GM23338 (cell line): ENCODE measurements around the gene SMIM7. TPM values are rescaled to one million over a fixed set of nuclear protein-coding genes. Genes with fewer than 3 reads are reported as not detected.

ENCODE experiments used
- ATAC-seq: fragments of 200-7000 bp; cut with Tn5 transposase; 3 replicates; pipeline ENCODE4 v1.9.1; 2020
- DNase-seq: peaks from one replicate; pipeline ENCODE4 v3.0.0-alpha.2; 2015; ENCODE audit warnings: low spot score
- H2AFZ ChIP-seq: fragments of 200-600 bp; sonication (generic); 2 replicates; pipeline ENCODE4 v1.8.0; 2016; ENCODE audit warnings: antibody characterized with exemption, mild to moderate bottlenecking, moderate library complexity
- H3F3A ChIP-seq: fragments of 200-600 bp; sonication (generic); replicated peaks from 2 replicates; pipeline ENCODE4 v1.8.0; 2017; ENCODE audit warnings: antibody characterized with exemption, mixed run types, low read depth
- H3K27ac ChIP-seq: fragments of 200-600 bp; sonication (generic); 2 replicates; pipeline ENCODE4 v1.6.1; 2016; ENCODE audit warnings: low read depth
- H3K27me3 ChIP-seq: fragments of 200-600 bp; sonication (generic); 2 replicates; pipeline ENCODE4 v1.8.0; 2016; ENCODE audit warnings: mild to moderate bottlenecking, mixed run types, moderate library complexity; ENCODE audit not compliant: insufficient read depth
- H3K36me3 ChIP-seq: fragments of 200-600 bp; sonication (generic); 2 replicates; pipeline ENCODE4 v1.8.0; 2016; ENCODE audit warnings: mild to moderate bottlenecking; ENCODE audit not compliant: insufficient read depth
- H3K4me1 ChIP-seq: fragments of 200-600 bp; sonication (generic); 2 replicates; pipeline ENCODE4 v1.8.0; 2016; ENCODE audit warnings: mild to moderate bottlenecking, moderate library complexity; ENCODE audit not compliant: insufficient read depth
- H3K4me2 ChIP-seq: fragments of 200-600 bp; sonication (generic); 2 replicates; pipeline ENCODE4 v1.7.1; 2017; ENCODE audit warnings: mixed run types
- H3K4me3 ChIP-seq: fragments of 200-600 bp; sonication (generic); 2 replicates; pipeline ENCODE4 v1.6.1; 2016; ENCODE audit warnings: mixed run types
- H3K79me2 ChIP-seq: fragments of 200-600 bp; sonication (generic); replicated peaks from 2 replicates; pipeline ENCODE4 v1.8.0; 2017; ENCODE audit warnings: mild to moderate bottlenecking; ENCODE audit not compliant: insufficient read depth
- H3K9me2 ChIP-seq: fragments of 200-600 bp; sonication (generic); 2 replicates; pipeline ENCODE4 v1.8.0; 2017; ENCODE audit not compliant: insufficient read depth
- H4K20me1 ChIP-seq: fragments of 200-600 bp; sonication (generic); replicated peaks from 2 replicates; pipeline ENCODE4 v1.8.0; 2017; ENCODE audit warnings: mild to moderate bottlenecking; ENCODE audit not compliant: insufficient read depth
- H3K27ac Mint-ChIP-seq: 2 replicates; pipeline ENCODE4 v1.8.0; 2020; ENCODE audit warnings: inconsistent platforms, mild to moderate bottlenecking, moderate library complexity, mixed read lengths
- H3K27me3 Mint-ChIP-seq: 3 replicates; pipeline ENCODE4 v1.8.0; 2022; ENCODE audit warnings: low read depth, mild to moderate bottlenecking, moderate library complexity, mixed read lengths, inconsistent platforms; ENCODE audit not compliant: insufficient read depth, poor library complexity
- H3K36me3 Mint-ChIP-seq: 3 replicates; pipeline ENCODE4 v1.8.0; 2021; ENCODE audit warnings: low read depth, mild to moderate bottlenecking, inconsistent platforms, moderate library complexity, mixed read lengths
- H3K4me1 Mint-ChIP-seq: 3 replicates; pipeline ENCODE4 v1.8.0; 2020; ENCODE audit warnings: mild to moderate bottlenecking, inconsistent platforms, mixed read lengths
- H3K4me3 Mint-ChIP-seq: 3 replicates; pipeline ENCODE4 v1.8.0; 2021; ENCODE audit warnings: moderate library complexity, mild to moderate bottlenecking, inconsistent platforms, mixed read lengths
- H3K9me3 Mint-ChIP-seq: 3 replicates; pipeline ENCODE4 v1.8.0; 2020; ENCODE audit warnings: moderate library complexity, mild to moderate bottlenecking, inconsistent platforms, mixed read lengths
- CTCF ChIP-seq, 2 experiments: fragments of 200-600 bp in 1 of 2; sonication (generic) in 1 of 2; conservative IDR thresholded peaks; 2 replicates each; pipeline versions ENCODE4 v1.5.1 to v1.6.1; 2016 to 2017; ENCODE audit warnings: antibody characterized with exemption in 2 of 2, low read depth in 2 of 2, mild to moderate bottlenecking in 2 of 2, moderate library complexity in 1 of 2
- ETS1 ChIP-seq: IDR thresholded peaks from 2 replicates; pipeline ENCODE4 v1.6.1; 2016; ENCODE audit warnings: antibody characterized with exemption
- EZH2 ChIP-seq: fragments of 200-600 bp; sonication (generic); IDR thresholded peaks from one replicate; pipeline ENCODE4 v1.8.0; 2017; ENCODE audit warnings: antibody characterized with exemption, mild to moderate bottlenecking, low read depth; ENCODE audit not compliant: unreplicated experiment
- JUNB ChIP-seq: IDR thresholded peaks from one replicate; pipeline ENCODE4 v1.6.1; 2016; ENCODE audit warnings: antibody characterized with exemption; ENCODE audit not compliant: unreplicated experiment
- polyA plus RNA-seq: library from polyadenylated mRNA; unstranded; fragments of >200 nt; fragmentation: Nextera tagmentation; extraction: Ambion mirVana; gene quantifications from 2 replicates; pipeline ENCODE4 v1.2.1, GENCODE V29; 2016
- total RNA-seq: library from RNA; depleted of rRNA; stranded (reverse); fragments of >200 nt; shearing (Covaris generic); gene quantifications from 2 replicates; pipeline ENCODE4 v1.2.3, GENCODE V29; 2014
- TF ChIP-seq, protein P1 (sequence below): IDR thresholded peaks from one replicate; pipeline ENCODE4 v1.6.1; 2018; ENCODE audit warnings: antibody characterized with exemption; ENCODE audit not compliant: unreplicated experiment
- TF ChIP-seq, protein P2 (sequence below): fragments of 250-450 bp; sonication (Bioruptor Pico); IDR thresholded peaks from 2 replicates; pipeline ENCODE4 v1.5.0; 2020; ENCODE audit warnings: mild to moderate bottlenecking, moderate library complexity

SMIM7 gene
- total and polyA plus RNA-seq, 2 experiments from 2014 or later, result 81.7 to 84.5 TPM

DNA sequence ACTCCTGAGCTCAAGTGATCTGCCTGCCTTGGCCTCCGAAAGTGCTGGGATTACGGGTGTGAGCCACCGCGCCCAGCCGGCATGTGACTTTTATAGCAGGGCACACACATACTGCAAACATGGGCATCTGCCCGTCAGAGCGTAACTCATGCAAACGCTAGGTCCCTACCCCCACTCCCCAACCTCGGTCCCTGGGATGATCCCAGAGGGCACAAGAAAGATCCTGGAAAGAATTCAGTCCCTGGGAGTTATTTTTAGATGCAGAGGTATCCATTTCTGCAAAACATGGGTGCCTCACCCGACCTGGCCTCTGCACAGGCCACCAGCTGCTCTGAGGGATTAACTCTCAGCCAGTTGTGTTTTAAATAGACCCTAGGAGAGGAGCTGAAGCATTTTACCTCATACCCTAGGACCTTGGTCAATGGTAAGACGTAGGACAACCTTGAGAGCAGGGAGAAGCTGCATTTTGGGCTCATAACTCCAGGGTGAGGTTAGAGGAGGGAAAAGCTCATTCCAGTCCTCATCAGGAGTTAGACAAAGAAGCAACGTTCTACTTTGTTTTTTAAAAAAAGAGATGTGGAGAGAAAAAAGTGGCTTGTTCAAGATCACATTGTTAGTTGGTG is 11.8 kb upstream of the SMIM7 start (continued):
- TF ChIP-seq, protein P1, sequence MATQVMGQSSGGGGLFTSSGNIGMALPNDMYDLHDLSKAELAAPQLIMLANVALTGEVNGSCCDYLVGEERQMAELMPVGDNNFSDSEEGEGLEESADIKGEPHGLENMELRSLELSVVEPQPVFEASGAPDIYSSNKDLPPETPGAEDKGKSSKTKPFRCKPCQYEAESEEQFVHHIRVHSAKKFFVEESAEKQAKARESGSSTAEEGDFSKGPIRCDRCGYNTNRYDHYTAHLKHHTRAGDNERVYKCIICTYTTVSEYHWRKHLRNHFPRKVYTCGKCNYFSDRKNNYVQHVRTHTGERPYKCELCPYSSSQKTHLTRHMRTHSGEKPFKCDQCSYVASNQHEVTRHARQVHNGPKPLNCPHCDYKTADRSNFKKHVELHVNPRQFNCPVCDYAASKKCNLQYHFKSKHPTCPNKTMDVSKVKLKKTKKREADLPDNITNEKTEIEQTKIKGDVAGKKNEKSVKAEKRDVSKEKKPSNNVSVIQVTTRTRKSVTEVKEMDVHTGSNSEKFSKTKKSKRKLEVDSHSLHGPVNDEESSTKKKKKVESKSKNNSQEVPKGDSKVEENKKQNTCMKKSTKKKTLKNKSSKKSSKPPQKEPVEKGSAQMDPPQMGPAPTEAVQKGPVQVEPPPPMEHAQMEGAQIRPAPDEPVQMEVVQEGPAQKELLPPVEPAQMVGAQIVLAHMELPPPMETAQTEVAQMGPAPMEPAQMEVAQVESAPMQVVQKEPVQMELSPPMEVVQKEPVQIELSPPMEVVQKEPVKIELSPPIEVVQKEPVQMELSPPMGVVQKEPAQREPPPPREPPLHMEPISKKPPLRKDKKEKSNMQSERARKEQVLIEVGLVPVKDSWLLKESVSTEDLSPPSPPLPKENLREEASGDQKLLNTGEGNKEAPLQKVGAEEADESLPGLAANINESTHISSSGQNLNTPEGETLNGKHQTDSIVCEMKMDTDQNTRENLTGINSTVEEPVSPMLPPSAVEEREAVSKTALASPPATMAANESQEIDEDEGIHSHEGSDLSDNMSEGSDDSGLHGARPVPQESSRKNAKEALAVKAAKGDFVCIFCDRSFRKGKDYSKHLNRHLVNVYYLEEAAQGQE, result no peak
- TF ChIP-seq JUNB (no peak), ETS1 (no peak)

- Histone ChIP-seq H2AFZ (no peak overlapping the region), H3K36me3 (no peaks in the 10 kb centered on the region), H3K4me2 (no peak overlapping the region), H3K27ac (no peak overlapping the region), H3K4me1 (no peaks in the 10 kb centered on the region), H3K9me2 (no peaks in the 10 kb centered on the region), H4K20me1 (peaks cover 16% of the 10 kb centered on the region), H3K4me3 (no peak overlapping the region), H3K79me2 (peaks cover 8% of the 10 kb centered on the region; the same call in 1 of the 2 replicates), H3F3A (no peaks in the 10 kb centered on the region), H3K27me3 (no peaks in the 10 kb centered on the region)
- Mint-ChIP-seq H3K4me1 (no peaks in the 10 kb centered on the region), H3K9me3 (no peaks in the 10 kb centered on the region), H3K27ac (no peak overlapping the region), H3K27me3 (no peaks in the 10 kb centered on the region), H3K4me3 (no peak overlapping the region), H3K36me3 (no peaks in the 10 kb centered on the region; the same call in 2 of the 3 replicates)
- ATAC-seq (no peak), DNase-seq (no peak)
- TF ChIP-seq, protein P1, result no peak
- TF ChIP-seq CTCF (conservative IDR thresholded peaks at IDR 0.05; ENCODE audit: low read depth in 2 of 2) (no peak), EZH2 (no peak), JUNB (no peak)
- TF ChIP-seq, protein P2, sequence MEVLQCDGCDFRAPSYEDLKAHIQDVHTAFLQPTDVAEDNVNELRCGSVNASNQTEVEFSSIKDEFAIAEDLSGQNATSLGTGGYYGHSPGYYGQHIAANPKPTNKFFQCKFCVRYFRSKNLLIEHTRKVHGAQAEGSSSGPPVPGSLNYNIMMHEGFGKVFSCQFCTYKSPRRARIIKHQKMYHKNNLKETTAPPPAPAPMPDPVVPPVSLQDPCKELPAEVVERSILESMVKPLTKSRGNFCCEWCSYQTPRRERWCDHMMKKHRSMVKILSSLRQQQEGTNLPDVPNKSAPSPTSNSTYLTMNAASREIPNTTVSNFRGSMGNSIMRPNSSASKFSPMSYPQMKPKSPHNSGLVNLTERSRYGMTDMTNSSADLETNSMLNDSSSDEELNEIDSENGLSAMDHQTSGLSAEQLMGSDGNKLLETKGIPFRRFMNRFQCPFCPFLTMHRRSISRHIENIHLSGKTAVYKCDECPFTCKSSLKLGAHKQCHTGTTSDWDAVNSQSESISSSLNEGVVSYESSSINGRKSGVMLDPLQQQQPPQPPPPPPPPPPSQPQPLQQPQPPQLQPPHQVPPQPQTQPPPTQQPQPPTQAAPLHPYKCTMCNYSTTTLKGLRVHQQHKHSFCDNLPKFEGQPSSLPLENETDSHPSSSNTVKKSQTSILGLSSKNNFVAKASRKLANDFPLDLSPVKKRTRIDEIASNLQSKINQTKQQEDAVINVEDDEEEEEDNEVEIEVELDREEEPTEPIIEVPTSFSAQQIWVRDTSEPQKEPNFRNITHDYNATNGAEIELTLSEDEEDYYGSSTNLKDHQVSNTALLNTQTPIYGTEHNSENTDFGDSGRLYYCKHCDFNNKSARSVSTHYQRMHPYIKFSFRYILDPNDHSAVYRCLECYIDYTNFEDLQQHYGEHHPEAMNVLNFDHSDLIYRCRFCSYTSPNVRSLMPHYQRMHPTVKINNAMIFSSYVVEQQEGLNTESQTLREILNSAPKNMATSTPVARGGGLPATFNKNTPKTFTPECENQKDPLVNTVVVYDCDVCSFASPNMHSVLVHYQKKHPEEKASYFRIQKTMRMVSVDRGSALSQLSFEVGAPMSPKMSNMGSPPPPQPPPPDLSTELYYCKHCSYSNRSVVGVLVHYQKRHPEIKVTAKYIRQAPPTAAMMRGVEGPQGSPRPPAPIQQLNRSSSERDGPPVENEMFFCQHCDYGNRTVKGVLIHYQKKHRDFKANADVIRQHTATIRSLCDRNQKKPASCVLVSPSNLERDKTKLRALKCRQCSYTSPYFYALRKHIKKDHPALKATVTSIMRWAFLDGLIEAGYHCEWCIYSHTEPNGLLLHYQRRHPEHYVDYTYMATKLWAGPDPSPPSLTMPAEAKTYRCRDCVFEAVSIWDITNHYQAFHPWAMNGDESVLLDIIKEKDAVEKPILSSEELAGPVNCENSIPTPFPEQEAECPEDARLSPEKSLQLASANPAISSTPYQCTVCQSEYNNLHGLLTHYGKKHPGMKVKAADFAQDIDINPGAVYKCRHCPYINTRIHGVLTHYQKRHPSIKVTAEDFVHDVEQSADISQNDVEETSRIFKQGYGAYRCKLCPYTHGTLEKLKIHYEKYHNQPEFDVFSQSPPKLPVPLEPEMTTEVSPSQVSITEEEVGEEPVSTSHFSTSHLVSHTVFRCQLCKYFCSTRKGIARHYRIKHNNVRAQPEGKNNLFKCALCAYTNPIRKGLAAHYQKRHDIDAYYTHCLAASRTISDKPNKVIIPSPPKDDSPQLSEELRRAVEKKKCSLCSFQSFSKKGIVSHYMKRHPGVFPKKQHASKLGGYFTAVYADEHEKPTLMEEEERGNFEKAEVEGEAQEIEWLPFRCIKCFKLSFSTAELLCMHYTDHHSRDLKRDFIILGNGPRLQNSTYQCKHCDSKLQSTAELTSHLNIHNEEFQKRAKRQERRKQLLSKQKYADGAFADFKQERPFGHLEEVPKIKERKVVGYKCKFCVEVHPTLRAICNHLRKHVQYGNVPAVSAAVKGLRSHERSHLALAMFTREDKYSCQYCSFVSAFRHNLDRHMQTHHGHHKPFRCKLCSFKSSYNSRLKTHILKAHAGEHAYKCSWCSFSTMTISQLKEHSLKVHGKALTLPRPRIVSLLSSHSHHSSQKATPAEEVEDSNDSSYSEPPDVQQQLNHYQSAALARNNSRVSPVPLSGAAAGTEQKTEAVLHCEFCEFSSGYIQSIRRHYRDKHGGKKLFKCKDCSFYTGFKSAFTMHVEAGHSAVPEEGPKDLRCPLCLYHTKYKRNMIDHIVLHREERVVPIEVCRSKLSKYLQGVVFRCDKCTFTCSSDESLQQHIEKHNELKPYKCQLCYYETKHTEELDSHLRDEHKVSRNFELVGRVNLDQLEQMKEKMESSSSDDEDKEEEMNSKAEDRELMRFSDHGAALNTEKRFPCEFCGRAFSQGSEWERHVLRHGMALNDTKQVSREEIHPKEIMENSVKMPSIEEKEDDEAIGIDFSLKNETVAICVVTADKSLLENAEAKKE (CRISPR knock-in tag), result no peak
These were observed 10.3 kb upstream of the SMIM7 start for GRCh38 chr19:16670291-16670690.
